ENCODE results near the gene OR1Q1. TPM values are rescaled to one million over a fixed set of nuclear protein-coding genes. Genes with fewer than 3 reads are reported as not detected.

The OR1Q1 gene
- total RNA-seq = not detected

GRCh38 chr9:122614362-122614761 is at the start of gene OR1Q1:
TSS of gene OR1Q1 (plus strand) at chr9:122614738. CDS start at chr9:122614738, 0 bp downstream.

GRCh38 chr9:122583284-122583683 is 31.3 kb upstream of the OR1Q1 start, which contains the start of gene OR1L8:
TSS of gene OR1L8 (minus strand) at chr9:122583384. CDS start at chr9:122568477, 14,907 bp downstream.

GRCh38 chr9:122657527-122657926 is 43.0 kb downstream of the OR1Q1 start, which contains the start of gene OR1B1:
TSS of gene OR1B1 (minus strand) at chr9:122657627.

GRCh38 chr9:122661416-122661815 is 46.9 kb downstream of the OR1Q1 start, which contains the start of gene OR1L1:
TSS of gene OR1L1 (plus strand) at chr9:122661716. CDS start at chr9:122661716, 0 bp downstream.

Other genes with a start within 250 kb of the OR1Q1 start
- gene PTGS1, start 243.7 kb upstream of the OR1Q1 start, total RNA-seq = under 1 TPM; under 0.01 TPM
- gene OR1J1, start 136.8 kb upstream of the OR1Q1 start, total RNA-seq = not detected
- gene OR1J2, start 103.9 kb upstream of the OR1Q1 start, total RNA-seq = not detected
- not detected for gene OR1J4, start 95.6 kb upstream of the OR1Q1 start, total RNA-seq
- gene OR1N1, start 87.4 kb upstream of the OR1Q1 start, total RNA-seq = not detected
- gene OR1N2, start 61.6 kb upstream of the OR1Q1 start, total RNA-seq = not detected
- not detected for gene OR1L8, start 31.4 kb upstream of the OR1Q1 start, total RNA-seq
- gene OR1B1, start 42.9 kb downstream of the OR1Q1 start, total RNA-seq = not detected
- gene OR1L1, start 47.0 kb downstream of the OR1Q1 start, total RNA-seq = not detected
- not detected for gene OR1L3, start 60.4 kb downstream of the OR1Q1 start, total RNA-seq
- not detected for gene OR1L4, start 109.3 kb downstream of the OR1Q1 start, total RNA-seq
- gene OR1L6, start 127.6 kb downstream of the OR1Q1 start, total RNA-seq = not detected
- gene OR5C1, start 174.2 kb downstream of the OR1Q1 start, total RNA-seq = not detected
- gene OR1K1, start 185.4 kb downstream of the OR1Q1 start, total RNA-seq = not detected
- gene PDCL, start 213.8 kb downstream of the OR1Q1 start, total RNA-seq = 10 to 100 TPM; 19.6 to 25.6 TPM

Measured in melanocyte of skin (primary cell).